Coronary artery (tissue), 2 donors: ENCODE data around the gene GPI.
"Not testable (repeated sequence)": the region's sequence is repeated elsewhere in the genome, so short reads cannot be mapped to it uniquely, and the experiment has no call there.

Source experiments
- DNase-seq: peaks from one replicate; pipeline ENCODE4 v3.0.0-alpha.2; 2017; ENCODE audit warnings: low spot score
- H3K27ac ChIP-seq, 2 donors: fragments of 200-600 bp; sonication (generic); one replicate each; pipeline ENCODE4 v1.5.1; 2016 to 2019
- H3K4me3 ChIP-seq: fragments of 200-600 bp; sonication (generic); 2 replicates; pipeline ENCODE4 v1.5.1; 2016; ENCODE audit warnings: mild to moderate bottlenecking, moderate library complexity
- CTCF ChIP-seq: fragments of 200-600 bp; sonication (generic); IDR thresholded peaks from one replicate; pipeline ENCODE4 v1.5.1; 2019; ENCODE audit warnings: antibody characterized with exemption

Gene GPI

GRCh38 chr19:34328982-34329381, 36.0 kb upstream of the GPI start:
- Histone ChIP-seq H3K4me3 (no peak overlapping the region), H3K27ac (peak overlapping the region in 1 of 2 donors; percentile 14)
- no peak for TF ChIP-seq CTCF
- no peak for DNase-seq

GRCh38 chr19:34330116-34330515, 34.9 kb upstream of the GPI start:
- H3K4me3 ChIP-seq: no peak overlapping the region
- TF ChIP-seq CTCF: no peak
- no peak overlapping the region for H3K27ac ChIP-seq
- DNase-seq: no peak

GRCh38 chr19:34330596-34330995, 34.4 kb upstream of the GPI start:
- not testable (repeated sequence) for DNase-seq, H3K27ac ChIP-seq

GRCh38 chr19:34331596-34331995, 33.4 kb upstream of the GPI start:
- not testable (repeated sequence) for H3K4me3 ChIP-seq, DNase-seq, H3K27ac ChIP-seq

More at GRCh38 chr19:34330596-34330995, 34.4 kb upstream of the GPI start:
- H3K4me3 ChIP-seq: not testable (repeated sequence)

GRCh38 chr19:34332027-34332760, 32.8 kb upstream of the GPI start:
- no peak overlapping the region for H3K27ac ChIP-seq
- no peak for DNase-seq
- TF ChIP-seq CTCF: no peak
- no peak overlapping the region for H3K4me3 ChIP-seq

- Histone ChIP-seq H3K27ac (no peak overlapping the region), H3K4me3 (no peak overlapping the region)
- no peak for TF ChIP-seq CTCF
- no peak for DNase-seq
Observed at GRCh38 chr19:34335914-34336313, 29.1 kb upstream of the GPI start.

GRCh38 chr19:34336781-34337271, 28.2 kb upstream of the GPI start:
- no peak for DNase-seq
- Histone ChIP-seq H3K27ac (peak overlapping the region in 1 of 2 donors; percentile 14), H3K4me3 (no peak overlapping the region)
- TF ChIP-seq CTCF: no peak

- DNase-seq: no peak
- Histone ChIP-seq H3K4me3 (no peak overlapping the region), H3K27ac (no peak overlapping the region)
- no peak for TF ChIP-seq CTCF
Observed at GRCh38 chr19:34337739-34338138, 27.3 kb upstream of the GPI start.
